ENCODE measurements around the gene FILIP1.

DNA sequence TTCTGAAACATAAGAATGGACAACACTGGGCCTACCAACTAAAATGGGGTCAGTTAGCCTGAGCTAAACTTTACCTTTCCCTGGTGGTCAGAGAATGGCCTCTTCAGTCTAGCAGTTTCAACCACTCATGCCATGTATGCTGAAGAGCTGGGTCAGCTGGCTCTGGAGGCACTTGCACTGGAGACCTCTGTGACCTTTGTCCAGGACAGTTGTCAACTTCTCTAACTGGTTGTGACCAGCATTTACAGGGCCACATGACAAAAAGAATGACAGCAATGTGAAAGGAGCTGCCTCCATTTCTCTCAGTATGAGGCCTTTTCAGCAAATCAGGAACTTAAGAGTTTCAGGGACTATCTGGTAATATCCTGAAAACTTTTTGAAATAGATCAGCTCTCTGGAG lies 149.1 kb downstream of the FILIP1 start:
- TF ChIP-seq CTCF (IDR thresholded peaks at IDR 0.05) (no peak), POLR2A (IDR thresholded peaks at IDR 0.05) (no peak)
